Epithelial cell of proximal tubule (primary cell): Measurements from ENCODE around the gene NRROS. TPM values are rescaled to one million over a fixed set of nuclear protein-coding genes. Genes with fewer than 3 reads are reported as not detected.

ENCODE experiments used
- DNase-seq: peaks from one replicate; pipeline ENCODE4 v3.0.0-alpha.2; 2011; ENCODE audit warnings: low read depth
- H3K4me3 ChIP-seq: 2 replicates; pipeline ENCODE4 v1.5.1; 2011; ENCODE audit warnings: low read depth, mild to moderate bottlenecking, low read length
- CTCF ChIP-seq: conservative IDR thresholded peaks from 2 replicates; pipeline ENCODE4 v1.5.1; 2012; ENCODE audit warnings: low read depth, mild to moderate bottlenecking, low read length
- total RNA-seq: library from RNA; depleted of rRNA; stranded (reverse); fragments of >200 nt; gene quantifications from 2 replicates; pipeline ENCODE4 v1.2.3, GENCODE V29; 2015

NRROS gene
- total RNA-seq, 1 donor from 2014 or later = 0.35 TPM

DNA sequence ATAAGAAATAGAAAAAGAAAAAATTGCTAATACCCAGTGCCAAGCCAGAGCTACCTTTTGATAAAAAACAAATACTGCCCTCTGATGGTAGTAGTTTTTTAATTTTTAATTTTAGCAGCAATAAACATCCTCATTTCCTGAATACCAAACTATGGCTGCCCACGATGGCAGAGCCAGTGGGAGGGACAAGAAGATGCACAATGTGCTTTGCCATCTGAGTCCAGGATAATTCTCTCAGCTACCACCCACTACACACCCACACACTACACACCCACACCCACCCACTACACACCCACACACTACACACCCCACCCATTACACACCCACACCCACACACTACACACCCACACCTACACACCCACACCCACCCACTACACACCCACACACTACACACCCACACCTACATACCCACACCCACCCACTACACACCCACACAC lies 54.7 kb downstream of the NRROS start:
- DNase-seq = no peak
- peak; percentile 17 for TF ChIP-seq CTCF
- H3K4me3 ChIP-seq = no peak overlapping the region

GRCh38 chr3:196694941-196695848 lies 55.7 kb downstream of the NRROS start:
- H3K4me3 ChIP-seq = no peak overlapping the region
- no peak for DNase-seq
- no peak for TF ChIP-seq CTCF

DNA sequence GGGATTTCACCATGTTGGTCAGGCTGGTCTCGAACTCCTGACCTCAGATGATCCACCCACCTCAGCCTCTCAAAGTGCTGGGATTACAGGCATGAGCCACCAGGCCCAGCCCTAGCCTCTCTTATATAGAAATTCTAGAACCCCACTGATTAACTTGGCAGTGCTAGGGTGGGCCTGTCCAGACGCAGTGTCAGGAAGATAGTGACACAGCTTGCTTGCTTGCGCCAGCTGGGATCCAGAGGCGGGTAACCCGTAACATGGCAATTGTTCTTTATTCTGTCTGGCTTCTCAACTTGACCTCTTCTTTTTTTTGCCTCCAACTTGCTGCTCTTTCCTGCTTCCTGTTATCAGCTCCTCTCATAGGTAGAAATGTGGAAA lies 56.3 kb downstream of the NRROS start:
- no peak for DNase-seq
- TF ChIP-seq CTCF = no peak
- no peak overlapping the region for H3K4me3 ChIP-seq

DNA sequence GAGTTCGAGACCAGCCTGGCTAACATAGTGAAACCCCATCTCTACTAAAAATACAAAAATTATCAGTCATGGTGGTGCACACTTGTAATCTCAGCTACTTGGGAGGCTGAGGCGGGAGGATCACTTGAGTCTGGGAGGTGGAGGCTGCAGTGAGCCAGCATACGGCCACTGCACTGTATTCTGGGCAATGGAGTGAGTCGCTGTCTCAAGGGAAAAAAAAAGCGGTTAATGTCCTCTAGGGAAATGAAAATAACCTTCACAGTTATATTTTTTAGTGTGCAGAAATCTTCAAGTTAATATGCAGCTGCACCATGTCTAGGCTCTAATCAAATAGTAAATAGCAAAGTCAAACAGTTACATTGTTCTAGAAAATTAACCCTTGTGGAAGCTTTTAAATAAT lies 57.8 kb downstream of the NRROS start:
- H3K4me3 ChIP-seq = no peak overlapping the region
- TF ChIP-seq CTCF = no peak
- DNase-seq = no peak

GRCh38 chr3:196699749-196700148 lies 60.3 kb downstream of the NRROS start:
- TF ChIP-seq CTCF = no peak
- no peak for DNase-seq
- no peak overlapping the region for H3K4me3 ChIP-seq

- no peak for DNase-seq
- TF ChIP-seq CTCF = no peak
- H3K4me3 ChIP-seq = no peak overlapping the region
Measured at GRCh38 chr3:196700801-196701200, 61.3 kb downstream of the NRROS start.

DNA sequence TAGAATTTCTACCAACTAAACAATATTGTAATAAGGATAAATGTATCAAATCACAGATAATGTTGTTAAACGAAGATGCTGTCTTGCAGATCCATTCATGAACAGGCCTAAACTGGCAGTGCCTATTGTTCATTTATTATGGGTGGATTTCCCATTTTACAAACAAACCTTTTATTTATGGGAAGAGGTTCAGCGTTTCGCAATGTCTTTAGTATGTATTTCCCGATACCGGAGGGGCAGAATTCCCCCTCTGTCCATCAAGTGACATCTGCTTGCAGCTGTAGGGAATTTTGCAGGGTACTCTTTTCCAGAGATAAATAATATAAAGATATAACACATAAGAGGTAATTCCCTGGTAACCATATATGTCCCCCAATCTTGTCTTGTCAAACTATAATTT lies 66.8 kb downstream of the NRROS start:
- TF ChIP-seq CTCF = no peak
- H3K4me3 ChIP-seq = no peak overlapping the region
- no peak for DNase-seq
